IPS-NIHi7 (cell line): ENCODE data around the gene GMCL2.
"Not testable (repeated sequence)": the region's sequence is repeated elsewhere in the genome, so short reads cannot be mapped to it uniquely, and the experiment has no call there.

Source experiments
- DNase-seq: peaks from one replicate; pipeline ENCODE4 v3.0.0; 2012; ENCODE audit warnings: mixed read lengths; ENCODE audit errors: extremely low spot score

The GMCL2 gene

GRCh38 chr5:178206166-178207101 is 19.3 kb upstream of the GMCL2 start:
- no peak for DNase-seq

DNA sequence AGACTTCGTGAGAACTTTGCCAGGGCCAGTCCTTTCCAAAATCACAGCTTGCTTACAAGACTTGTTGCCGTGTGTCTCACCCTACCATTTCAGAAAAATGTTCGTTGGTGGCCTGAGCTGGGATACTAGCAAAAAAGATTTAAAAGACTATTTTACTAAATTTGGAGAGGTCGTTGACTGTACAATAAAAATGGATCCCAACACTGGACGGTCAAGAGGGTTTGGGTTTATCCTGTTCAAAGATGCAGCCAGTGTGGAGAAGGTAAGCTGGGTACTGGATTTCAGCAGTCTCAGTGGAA is 18.5 kb upstream of the GMCL2 start:
- DNase-seq: no peak

- DNase-seq: peak; percentile 89
Measured at GRCh38 chr5:178204935-178205748, 18.0 kb upstream of the GMCL2 start.

DNA sequence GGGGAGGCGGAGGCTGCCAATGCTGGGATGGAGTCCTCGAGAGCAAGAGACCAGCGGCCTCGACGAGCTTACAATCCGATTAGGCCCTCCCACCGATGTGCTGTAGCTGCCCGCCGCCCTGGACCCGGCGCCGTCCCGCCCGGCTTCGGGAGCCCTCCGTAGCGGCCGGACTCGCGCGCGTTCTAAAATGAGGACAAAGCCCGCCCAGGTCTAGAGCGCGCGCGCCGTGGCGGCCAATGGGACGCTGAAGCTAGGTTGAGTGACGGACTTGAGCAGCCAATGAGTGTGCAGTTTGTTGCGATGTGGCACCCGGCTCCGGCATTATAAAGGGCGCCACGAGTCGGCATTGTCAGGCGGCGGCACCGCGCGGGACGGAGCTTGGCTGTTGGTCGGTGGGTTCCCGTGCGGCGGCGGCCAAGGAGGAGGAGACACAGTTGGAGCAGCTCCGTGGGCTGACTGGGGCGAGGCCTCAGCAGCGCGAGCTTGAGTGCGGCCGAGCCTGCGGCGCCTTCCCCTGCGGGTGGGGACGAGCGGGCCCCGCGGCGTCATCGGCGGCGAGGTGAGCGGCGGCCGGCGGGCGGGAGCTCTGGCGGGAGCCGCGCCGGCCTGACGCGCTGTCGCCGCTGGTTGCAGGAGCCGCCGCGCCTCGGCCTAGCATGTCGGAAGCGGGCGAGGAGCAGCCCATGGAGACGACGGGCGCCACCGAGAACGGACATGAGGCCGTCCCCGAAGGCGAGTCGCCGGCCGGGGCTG is 17.2 kb upstream of the GMCL2 start, which contains the start of gene HNRNPAB:
HNRNPAB (plus strand) TSS at position 352 of the 753 bp plus-strand sequence; CDS start at position 657, 305 bp downstream.
- DNase-seq: peak; percentile 99

DNA sequence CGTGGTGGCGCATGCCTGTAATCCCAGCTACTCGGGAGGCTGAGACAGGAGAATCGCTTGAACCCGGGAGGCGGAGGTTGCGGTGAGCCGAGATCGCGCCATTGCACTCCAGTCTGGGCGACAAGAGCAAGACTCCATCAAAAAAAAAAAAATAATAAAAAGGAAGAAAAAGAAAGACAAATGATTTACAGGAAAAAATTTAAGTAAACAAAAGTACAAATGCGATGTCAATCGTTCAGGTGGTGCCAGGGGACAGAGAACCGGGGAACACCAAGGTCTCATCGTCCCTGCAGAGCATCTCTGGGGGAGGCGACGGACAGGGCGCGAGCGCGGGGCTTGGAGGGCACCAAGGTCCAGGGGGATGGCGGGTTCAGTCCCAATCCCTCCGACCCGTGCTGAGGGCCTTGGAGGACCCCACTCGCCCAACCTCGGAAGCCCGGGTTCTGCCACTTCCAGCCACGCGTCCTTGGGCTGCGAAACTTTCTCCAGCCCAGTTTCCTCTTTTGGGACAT is 16.6 kb upstream of the GMCL2 start:
- DNase-seq: peak; percentile 39

- no peak for DNase-seq
Measured at GRCh38 chr5:178202541-178202940, 15.4 kb upstream of the GMCL2 start.

DNA sequence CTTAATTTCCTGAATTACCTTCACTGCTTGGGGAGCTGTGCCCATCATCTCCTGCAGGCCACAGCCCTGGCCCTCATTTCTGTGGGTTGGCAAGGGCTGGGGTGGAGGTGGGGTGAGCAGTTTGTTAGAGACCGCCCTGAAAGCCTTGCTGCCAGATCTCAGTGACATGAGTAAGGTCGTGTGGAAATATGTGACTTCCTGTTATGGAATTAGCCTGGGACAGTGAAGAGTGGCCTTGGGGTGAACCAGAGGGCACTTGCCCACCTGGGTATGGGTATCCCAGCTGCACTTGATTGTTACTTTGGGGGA is 14.7 kb upstream of the GMCL2 start:
- DNase-seq: no peak

- DNase-seq: no peak
Measured at GRCh38 chr5:178201221-178201926, 14.2 kb upstream of the GMCL2 start.

DNA sequence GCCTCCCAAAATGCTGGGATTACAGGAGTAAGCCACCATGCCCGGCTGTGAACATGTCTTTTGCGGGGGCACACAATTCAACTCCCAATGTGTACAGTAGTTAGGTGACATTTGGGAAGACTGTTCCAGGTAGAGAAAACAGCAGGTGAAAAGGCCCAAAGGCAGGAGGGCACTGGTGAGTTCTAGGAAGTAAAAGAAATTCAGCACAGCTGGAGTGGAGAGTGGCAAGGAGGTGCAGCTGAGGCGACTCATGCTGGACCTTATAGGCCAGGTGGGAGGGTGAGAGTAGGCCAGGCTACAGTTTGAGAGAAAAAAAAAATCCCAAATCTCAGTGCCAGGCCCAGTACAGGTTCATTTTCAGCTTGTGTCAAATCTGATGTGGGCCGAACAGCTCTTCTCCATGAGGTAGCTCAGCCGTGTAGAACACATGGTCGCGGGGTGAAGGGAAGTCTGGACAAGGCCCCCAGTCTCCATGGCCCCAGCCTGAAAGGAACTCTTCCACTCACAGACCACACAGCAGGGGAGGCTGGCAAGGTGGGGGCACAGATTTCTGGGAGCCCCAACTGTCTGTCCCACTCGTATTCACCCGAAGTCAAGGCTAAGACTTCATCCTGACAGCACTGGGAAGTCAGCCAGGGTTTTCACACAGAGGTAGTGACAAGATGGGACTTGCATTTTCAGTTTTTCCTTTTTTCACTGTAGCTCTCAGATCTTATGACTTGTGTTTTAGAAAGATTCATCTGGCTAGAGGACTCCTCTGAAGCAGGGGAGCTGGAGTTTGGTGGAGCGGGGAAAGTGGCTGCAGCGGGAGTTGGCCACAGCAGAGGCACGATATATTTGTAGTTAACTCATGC is 12.6 kb upstream of the GMCL2 start:
- DNase-seq: no peak

DNA sequence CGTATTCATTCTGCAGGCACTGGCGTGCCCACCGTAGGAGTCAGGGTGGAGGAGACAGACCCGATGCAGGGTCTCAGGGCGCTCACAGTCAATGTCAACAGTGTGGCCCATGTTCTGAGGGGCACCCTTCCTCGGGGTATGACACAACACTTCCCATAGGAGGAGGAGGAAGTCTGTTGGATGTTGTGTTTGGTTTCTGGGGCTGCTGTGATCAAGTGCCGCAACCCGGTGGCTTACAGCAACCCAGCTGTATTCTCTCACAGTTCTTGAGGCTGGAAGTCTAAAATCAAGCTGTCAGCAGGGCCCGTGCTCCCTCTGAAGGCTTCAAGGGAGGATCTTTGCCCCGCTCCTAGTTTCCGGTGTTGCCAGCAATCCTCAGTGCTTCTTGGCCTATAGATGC is 11.5 kb upstream of the GMCL2 start:
- no peak for DNase-seq

GRCh38 chr5:178198151-178198550 is 11.0 kb upstream of the GMCL2 start:
- not testable (repeated sequence) for DNase-seq

GRCh38 chr5:178196986-178197385 is 9.8 kb upstream of the GMCL2 start:
- peak; percentile 55 for DNase-seq

- no peak for DNase-seq
Measured at GRCh38 chr5:178196281-178196812, 9.2 kb upstream of the GMCL2 start.

DNA sequence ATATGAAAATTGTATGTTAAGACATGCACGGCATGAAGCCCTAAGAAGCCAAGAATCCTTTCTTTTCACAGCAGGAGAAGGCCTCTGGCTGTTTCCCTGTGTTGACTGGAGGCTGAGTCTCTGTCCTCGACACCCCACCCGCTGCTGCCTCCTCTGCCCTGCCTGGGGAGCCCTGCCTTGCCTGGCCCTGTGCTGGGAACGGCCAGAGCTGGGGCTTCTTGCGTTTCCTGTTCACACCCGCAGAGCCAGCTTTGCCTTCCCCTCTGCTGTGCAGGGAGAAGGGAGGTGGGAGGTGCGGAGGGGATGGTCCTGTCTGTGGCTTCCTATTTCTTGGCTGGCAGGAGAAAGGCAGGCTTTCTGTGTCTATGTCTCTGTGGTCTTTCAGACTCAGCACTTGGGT is 6.9 kb upstream of the GMCL2 start:
- DNase-seq: no peak

GRCh38 chr5:178193251-178193809 is 6.2 kb upstream of the GMCL2 start:
- no peak for DNase-seq

GRCh38 chr5:178192787-178193186 is 5.6 kb upstream of the GMCL2 start:
- no peak for DNase-seq

DNA sequence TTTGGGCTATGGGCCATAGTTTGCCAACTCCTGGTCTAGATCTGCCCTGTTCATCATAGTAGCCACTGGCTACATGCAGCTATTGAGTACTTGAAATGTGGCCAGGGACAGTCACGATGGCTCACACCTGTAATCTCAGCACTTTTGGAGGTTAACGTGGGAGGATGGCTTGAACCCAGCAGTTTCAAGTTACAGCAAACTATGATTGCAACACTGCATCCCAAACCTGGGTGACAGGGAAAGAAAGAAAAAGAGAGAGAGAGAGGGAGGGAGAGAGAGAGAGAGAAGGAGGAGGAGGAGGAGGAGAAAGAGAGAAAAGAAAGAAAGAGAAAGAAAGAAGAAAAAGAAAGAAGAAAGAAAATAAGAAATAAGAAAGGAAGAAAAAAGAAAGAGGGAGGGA is 5.1 kb upstream of the GMCL2 start:
- DNase-seq: no peak

DNA sequence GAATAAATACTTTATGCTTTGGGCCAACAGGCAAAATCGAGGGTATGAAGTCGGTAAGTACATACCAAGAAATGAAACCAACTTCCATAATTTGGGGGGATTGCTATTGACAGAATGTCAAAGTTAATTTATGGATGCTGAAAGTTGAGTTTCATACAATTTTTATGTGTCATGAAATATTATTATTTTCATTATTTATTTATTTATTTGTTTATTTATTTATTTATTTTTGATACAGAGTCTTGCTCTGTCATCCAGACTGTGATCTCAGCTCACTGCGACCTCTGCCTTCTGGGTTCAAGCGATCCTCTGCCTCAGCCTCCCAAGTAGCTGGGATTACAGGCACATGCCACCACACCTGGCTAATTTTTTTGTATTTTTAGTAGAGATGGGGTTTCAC is 4.5 kb upstream of the GMCL2 start:
- DNase-seq: no peak

DNA sequence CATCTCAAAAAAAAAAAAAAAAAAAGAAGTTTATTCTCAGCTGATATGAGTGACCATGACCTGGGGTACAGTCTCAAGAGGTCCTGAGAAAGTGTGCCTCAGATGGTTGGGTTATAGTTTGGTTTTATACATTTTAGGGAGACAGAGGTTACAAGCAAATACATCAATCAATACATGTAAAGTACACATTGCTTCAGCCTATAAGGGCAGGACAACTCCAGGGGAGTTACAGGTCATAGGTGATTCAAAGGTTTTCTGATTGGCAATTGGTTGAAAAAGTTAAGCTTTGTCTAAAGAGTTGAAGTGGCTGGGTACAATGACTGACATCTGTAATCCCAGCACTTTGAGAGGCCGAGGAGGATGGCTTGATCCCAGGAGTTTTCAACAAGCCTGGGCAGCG is 2.3 kb upstream of the GMCL2 start:
- no peak for DNase-seq

GRCh38 chr5:178186427-178186826 is 744 bp downstream of the GMCL2 start:
- no peak for DNase-seq
